A673 (cell line): Measurements from ENCODE around the gene LHCGR. TPM values are rescaled to one million over a fixed set of nuclear protein-coding genes. Genes with fewer than 3 reads are reported as not detected.

Source experiments
- BruUV-seq: library from RNA; stranded (reverse); fragments of 400-500 nt; replicated peaks from 2 replicates; lab custom pipeline; 2021; lab: Mats Ljungman, UMichigan
- CTCF ChIA-PET: fragments of 300-600 bp; sonication (Branson Sonifier 250); formaldehyde crosslinking; loops from one replicate; lab custom pipeline; 2022; ENCODE audit warnings: antibody characterized with exemption; lab: Charles Lee
- POLR2A ChIA-PET: fragments of 300-600 bp; sonication (Branson Sonifier 250); formaldehyde crosslinking; loops from one replicate; lab custom pipeline; 2022; ENCODE audit warnings: antibody characterized with exemption; ENCODE audit not compliant: low non-redundant PET; lab: Charles Lee
- DNase-seq: peaks from one replicate; pipeline ENCODE4 v3.0.0-alpha.2; 2015; ENCODE audit warnings: low spot score
- H3K27ac ChIP-seq: fragments of 200-600 bp; sonication (generic); 2 replicates; pipeline ENCODE4 v1.5.1; 2016; ENCODE audit warnings: mixed run types, low read depth, mild to moderate bottlenecking, mixed read lengths, antibody characterized with exemption, low read length; ENCODE audit not compliant: poor library complexity, severe bottlenecking
- H3K27me3 ChIP-seq: fragments of 200-600 bp; sonication (generic); replicated peaks from 2 replicates; pipeline ENCODE4 v1.6.1; 2017; ENCODE audit warnings: mixed run types, low read depth, mild to moderate bottlenecking, mixed read lengths, antibody characterized with exemption, low read length; ENCODE audit not compliant: insufficient read depth, poor library complexity
- H3K36me3 ChIP-seq: fragments of 200-600 bp; sonication (generic); 2 replicates; pipeline ENCODE4 v1.6.1; 2016; ENCODE audit warnings: mixed run types, mild to moderate bottlenecking, mixed read lengths, antibody characterized with exemption, low read length; ENCODE audit not compliant: insufficient read depth, poor library complexity, severe bottlenecking
- H3K4me1 ChIP-seq: fragments of 200-600 bp; sonication (generic); 2 replicates; pipeline ENCODE4 v1.6.1; 2017; ENCODE audit warnings: mixed run types, mild to moderate bottlenecking, mixed read lengths, antibody characterized with exemption, low read length; ENCODE audit not compliant: insufficient read depth, poor library complexity, severe bottlenecking
- H3K4me3 ChIP-seq: fragments of 200-600 bp; sonication (generic); 2 replicates; pipeline ENCODE4 v1.5.1; 2016; ENCODE audit warnings: low read depth, mixed run types, mild to moderate bottlenecking, mixed read lengths, low read length; ENCODE audit not compliant: poor library complexity, severe bottlenecking
- H3K9me3 ChIP-seq: fragments of 200-600 bp; sonication (generic); 2 replicates; pipeline ENCODE4 v1.6.1; 2016; ENCODE audit warnings: mixed run types, low read depth, mild to moderate bottlenecking, mixed read lengths, antibody characterized with exemption, low read length; ENCODE audit not compliant: poor library complexity, severe bottlenecking
- EZH2 ChIP-seq: fragments of 200-600 bp; sonication (generic); IDR thresholded peaks from 2 replicates; pipeline ENCODE4 v1.6.1; 2017; ENCODE audit warnings: borderline replicate concordance, low read depth, mild to moderate bottlenecking, mixed read lengths, antibody characterized with exemption, low read length; ENCODE audit not compliant: poor library complexity, severe bottlenecking
- intact Hi-C: fragments of 100-400 bp; cut with micrococcal nuclease; formaldehyde crosslinking; loops from one replicate; pipeline ENCODE4 v1.10.0; 2022; ENCODE audit not compliant: unreplicated experiment
- total RNA-seq: library from RNA; stranded (reverse); gene quantifications from 2 replicates; pipeline ENCODE4 v1.2.3, GENCODE V29; 2021
- TF ChIP-seq, protein P1 (sequence below): fragments of 300-800, 200-600 bp; sonication (generic); conservative IDR thresholded peaks from 2 replicates; pipeline ENCODE4 v1.5.1; 2017; ENCODE audit warnings: low read depth, mild to moderate bottlenecking, antibody characterized with exemption, low read length, moderate library complexity, mixed read lengths

LHCGR gene
- total RNA-seq, 1 experiment from 2014 or later: not detected

DNA sequence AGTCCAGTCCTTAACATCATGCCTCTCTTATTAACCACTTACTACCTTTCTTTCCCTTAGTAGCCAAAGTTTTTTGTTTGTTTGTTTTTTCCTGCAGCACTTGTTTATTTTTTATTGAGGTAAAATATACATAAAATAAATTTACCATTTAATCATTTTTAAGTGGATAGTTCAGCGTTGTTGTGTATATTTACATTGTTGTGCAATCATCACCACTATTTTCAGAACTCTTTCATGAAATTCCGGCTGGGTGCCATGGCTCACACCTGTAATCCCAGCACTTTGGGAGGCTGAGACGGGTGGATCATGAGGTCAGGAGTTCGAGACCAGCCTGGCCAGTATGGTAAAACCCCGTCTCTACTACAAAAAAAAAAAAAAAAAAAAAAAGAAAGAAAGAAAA is 38.1 kb upstream of the LHCGR start:
- H3K27ac ChIP-seq: no peak overlapping the region
- no peak for DNase-seq
- no TSS peak for BruUV-seq
- no peaks in the 10 kb centered on the region for H3K9me3 ChIP-seq
- ChIA-PET POLR2A (no interaction called here), CTCF (no interaction called here)
- intact Hi-C loops: no loop called here
- H3K4me3 ChIP-seq: no peak overlapping the region
- no peaks in the 10 kb centered on the region for H3K36me3 ChIP-seq
- H3K27me3 ChIP-seq: no peaks in the 10 kb centered on the region
- no peaks in the 10 kb centered on the region for H3K4me1 ChIP-seq
- TF ChIP-seq, protein P1, sequence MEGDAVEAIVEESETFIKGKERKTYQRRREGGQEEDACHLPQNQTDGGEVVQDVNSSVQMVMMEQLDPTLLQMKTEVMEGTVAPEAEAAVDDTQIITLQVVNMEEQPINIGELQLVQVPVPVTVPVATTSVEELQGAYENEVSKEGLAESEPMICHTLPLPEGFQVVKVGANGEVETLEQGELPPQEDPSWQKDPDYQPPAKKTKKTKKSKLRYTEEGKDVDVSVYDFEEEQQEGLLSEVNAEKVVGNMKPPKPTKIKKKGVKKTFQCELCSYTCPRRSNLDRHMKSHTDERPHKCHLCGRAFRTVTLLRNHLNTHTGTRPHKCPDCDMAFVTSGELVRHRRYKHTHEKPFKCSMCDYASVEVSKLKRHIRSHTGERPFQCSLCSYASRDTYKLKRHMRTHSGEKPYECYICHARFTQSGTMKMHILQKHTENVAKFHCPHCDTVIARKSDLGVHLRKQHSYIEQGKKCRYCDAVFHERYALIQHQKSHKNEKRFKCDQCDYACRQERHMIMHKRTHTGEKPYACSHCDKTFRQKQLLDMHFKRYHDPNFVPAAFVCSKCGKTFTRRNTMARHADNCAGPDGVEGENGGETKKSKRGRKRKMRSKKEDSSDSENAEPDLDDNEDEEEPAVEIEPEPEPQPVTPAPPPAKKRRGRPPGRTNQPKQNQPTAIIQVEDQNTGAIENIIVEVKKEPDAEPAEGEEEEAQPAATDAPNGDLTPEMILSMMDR: no peak
- TF ChIP-seq EZH2: no peak

DNA sequence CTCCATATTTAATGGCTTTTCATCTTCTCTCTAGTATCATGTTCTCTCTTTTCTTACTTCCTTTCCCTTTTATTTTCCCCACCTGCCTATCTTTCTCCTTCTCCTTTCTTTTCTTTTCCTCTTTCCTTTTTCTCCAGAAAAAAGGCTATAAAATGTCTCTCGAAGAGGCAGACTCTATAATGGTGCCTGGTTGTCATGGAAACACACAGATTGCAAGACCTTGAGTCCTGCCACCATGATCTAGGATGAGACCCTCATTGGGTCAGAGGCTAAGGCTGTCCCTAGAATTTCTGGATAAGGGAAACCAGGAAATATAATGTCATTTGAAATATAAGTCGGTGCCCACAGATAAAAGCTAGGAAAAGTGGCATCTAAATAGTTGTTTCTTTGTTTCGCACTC is 36.5 kb upstream of the LHCGR start:
- Histone ChIP-seq H3K4me3 (no peak overlapping the region), H3K27me3 (no peaks in the 10 kb centered on the region), H3K4me1 (no peaks in the 10 kb centered on the region), H3K9me3 (no peaks in the 10 kb centered on the region), H3K27ac (no peak overlapping the region), H3K36me3 (no peaks in the 10 kb centered on the region)
- TF ChIP-seq, protein P1: no peak
- TF ChIP-seq EZH2: no peak
- no TSS peak for BruUV-seq
- DNase-seq: no peak
- intact Hi-C loops: no loop called here
- ChIA-PET CTCF (no interaction called here), POLR2A (no interaction called here)

DNA sequence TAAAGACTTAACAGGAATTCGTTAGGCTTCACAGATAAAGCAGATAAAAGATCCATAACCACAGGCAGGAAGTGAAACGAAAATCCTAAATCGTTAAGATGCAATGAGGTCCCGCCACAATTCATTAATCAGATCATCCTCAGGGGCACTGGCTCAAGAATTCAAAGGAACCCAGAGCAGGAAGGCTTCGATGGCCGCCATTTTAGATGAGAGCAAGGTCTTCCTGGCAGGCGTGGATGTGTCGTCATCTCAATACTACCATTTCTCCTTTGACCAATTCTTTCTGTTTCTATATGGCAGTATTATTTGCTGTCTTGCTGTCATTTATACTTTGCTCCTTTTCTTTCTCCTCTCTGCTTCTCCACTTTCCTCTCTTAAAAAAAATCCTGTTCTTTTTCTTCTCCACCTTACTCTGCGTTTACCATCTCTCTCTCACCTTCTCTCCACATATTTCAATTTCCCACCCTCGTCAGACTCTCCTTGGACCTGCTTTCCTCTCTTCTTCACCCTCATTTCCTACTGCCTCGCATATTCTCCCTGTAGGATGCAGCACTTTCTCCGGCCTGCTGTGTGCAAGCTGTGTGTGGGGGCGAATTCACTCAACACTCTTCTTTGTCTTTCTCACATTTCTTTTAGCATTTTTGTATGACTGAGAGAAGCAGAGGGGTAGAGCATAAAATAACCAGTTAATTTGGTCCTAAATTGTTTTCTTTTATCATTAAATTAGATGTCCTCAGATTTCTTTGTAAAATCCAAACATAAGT is 35.1 kb upstream of the LHCGR start:
- H3K27me3 ChIP-seq: no peaks in the 10 kb centered on the region
- TF ChIP-seq EZH2: no peak
- TF ChIP-seq, protein P1: no peak
- ChIA-PET POLR2A (no interaction called here), CTCF (no interaction called here)
- no TSS peak for BruUV-seq
- H3K27ac ChIP-seq: no peak overlapping the region
- H3K36me3 ChIP-seq: no peaks in the 10 kb centered on the region
- intact Hi-C loops: no loop called here
- no peak overlapping the region for H3K4me3 ChIP-seq
- no peaks in the 10 kb centered on the region for H3K4me1 ChIP-seq
- no peak for DNase-seq
- H3K9me3 ChIP-seq: no peaks in the 10 kb centered on the region
